GM12878 (cell line): Measurements from ENCODE around the gene RTP5. TPM values are rescaled to one million over a fixed set of nuclear protein-coding genes. Genes with fewer than 3 reads are reported as not detected.

Experiments used
- ATAC-seq: fragments of 200-7000 bp; cut with Tn5 transposase; 3 replicates; pipeline ENCODE4 v1.9.1; 2020; ENCODE audit warnings: mild to moderate bottlenecking, moderate library complexity
- BruUV-seq: library from RNA; stranded (reverse); fragments of 400-500 nt; replicated peaks from 2 replicates; lab custom pipeline; 2021; lab: Mats Ljungman, UMichigan
- CTCF ChIA-PET: fragments of 300-600 bp; sonication (Branson Sonifier 250); formaldehyde crosslinking; extraction: SDS; loops from one replicate; lab custom pipeline; 2021; ENCODE audit warnings: inconsistent platforms; lab: Yijun Ruan, JAX
- POLR2A ChIA-PET: fragments of 350-600 bp; formaldehyde crosslinking; extraction: SDS; loops from one replicate; lab custom pipeline; 2021; ENCODE audit warnings: inconsistent platforms; lab: Charles Lee
- RAD21 ChIA-PET: fragments of 300-600 bp; sonication (Branson Sonifier 250); formaldehyde crosslinking; loops from one replicate; lab custom pipeline; 2023; ENCODE audit warnings: antibody characterized with exemption; ENCODE audit not compliant: unreplicated experiment; lab: Charles Lee
- SMC1A ChIA-PET: fragments of 300-600 bp; sonication (Branson Sonifier 250); formaldehyde crosslinking; loops from one replicate; lab custom pipeline; 2023; ENCODE audit not compliant: unreplicated experiment, uncharacterized antibody; lab: Charles Lee
- DNase-seq: peaks from one replicate; pipeline ENCODE4 v3.0.0-alpha.2; 2011; ENCODE audit warnings: low read depth, low spot score
- FAIRE-seq: peaks from 3 replicates; lab custom pipeline; 2011; peaks lifted over from hg19 to GRCh38; lab: Jason Lieb, UNC
- H2AFZ ChIP-seq: 2 replicates; pipeline ENCODE4 v1.6.0; 2011; ENCODE audit warnings: low read depth, low read length, control low read depth; ENCODE audit not compliant: control insufficient read depth
- H3K27ac ChIP-seq: 2 replicates; pipeline ENCODE4 v1.5.1; 2011; ENCODE audit warnings: control low read depth; ENCODE audit not compliant: control insufficient read depth, insufficient read depth
- H3K27me3 ChIP-seq, 2 experiments: replicated peaks in 1 of 2; 2 replicates each; pipeline versions ENCODE4 v1.6.0 to v1.6.1; 2011; ENCODE audit warnings: low read length in 1 of 2; ENCODE audit not compliant: control insufficient read depth in 2 of 2, insufficient read depth in 2 of 2
- H3K36me3 ChIP-seq, 2 experiments: 2 replicates each; pipeline ENCODE4 v1.5.1; 2011; ENCODE audit warnings: low read length in 1 of 2; ENCODE audit not compliant: control insufficient read depth in 2 of 2, insufficient read depth in 2 of 2
- H3K4me1 ChIP-seq: 2 replicates; pipeline ENCODE4 v1.6.1; 2011; ENCODE audit warnings: mild to moderate bottlenecking, low read length, moderate library complexity, mixed read lengths; ENCODE audit not compliant: control insufficient read depth, insufficient read depth
- H3K4me2 ChIP-seq: 2 replicates; pipeline ENCODE4 v1.6.0; 2011; ENCODE audit warnings: control low read depth; ENCODE audit not compliant: control insufficient read depth, insufficient read depth
- H3K4me3 ChIP-seq: fragments of 200-600 bp; sonication (generic); 2 replicates; pipeline ENCODE4 v1.5.1; 2016
- H3K79me2 ChIP-seq: 2 replicates; pipeline ENCODE4 v1.6.0; 2011; ENCODE audit warnings: low read length; ENCODE audit not compliant: control insufficient read depth, insufficient read depth
- H3K9ac ChIP-seq: 2 replicates; pipeline ENCODE4 v1.8.0; 2011; ENCODE audit warnings: low read length, control low read depth, mixed read lengths; ENCODE audit not compliant: control insufficient read depth, insufficient read depth
- H3K9me3 ChIP-seq: replicated peaks from 3 replicates; pipeline ENCODE4 v1.5.1; 2011; ENCODE audit warnings: mild to moderate bottlenecking, low read length; ENCODE audit not compliant: control insufficient read depth, insufficient read depth
- H4K20me1 ChIP-seq: 2 replicates; pipeline ENCODE4 v1.6.0; 2011; ENCODE audit not compliant: control insufficient read depth, insufficient read depth
- ATF7 ChIP-seq: fragments of 450-650 bp; IDR thresholded peaks from 2 replicates; pipeline ENCODE4 v1.6.1; 2016; ENCODE audit warnings: low read depth, mild to moderate bottlenecking
- CBX5 ChIP-seq: sonication (generic); IDR thresholded peaks from 2 replicates; pipeline ENCODE4 v1.6.1; 2016; ENCODE audit warnings: low read depth, moderate library complexity, mild to moderate bottlenecking, inconsistent platforms
- CREB1 ChIP-seq: IDR thresholded peaks from 2 replicates; pipeline ENCODE4 v1.6.1; 2012; ENCODE audit warnings: low read depth, mild to moderate bottlenecking, inconsistent platforms
- EP300 ChIP-seq, 2 experiments: fragments of 150-350 bp in 1 of 2; IDR thresholded peaks; 2 replicates each; pipeline ENCODE4 v1.6.1; 2011 to 2012; ENCODE audit warnings: low read depth in 2 of 2, low read length in 2 of 2, borderline replicate concordance in 1 of 2, improper control_type of control experiment in 1 of 2, inconsistent platforms in 1 of 2; ENCODE audit not compliant: control insufficient read depth in 1 of 2
- RELA ChIP-seq: fragments of 450-650 bp; IDR thresholded peaks from 2 replicates; pipeline ENCODE4 v1.8.0; 2014; ENCODE audit warnings: borderline replicate concordance; ENCODE audit not compliant: partially characterized antibody
- SUPT20H ChIP-seq: IDR thresholded peaks from 2 replicates; pipeline ENCODE4 v1.6.1; 2011; ENCODE audit warnings: low read depth, mild to moderate bottlenecking, low read length, moderate library complexity, borderline replicate concordance; ENCODE audit not compliant: control insufficient read depth
- WGBS: methylation state at CpG from one replicate; pipeline ENCODE4 v1.1.6; 2016; ENCODE audit warnings: low lambda C conversion rate; ENCODE audit not compliant: insufficient replicate concordance, insufficient coverage; ENCODE audit errors: missing lambda C conversion rate; 5-methylcytosine and 5-hydroxymethylcytosine counted together
- in situ Hi-C: fragments of 300-500 bp; cut with MboI; formaldehyde crosslinking; loops from 9 replicates; pipeline ENCODE4 v1.14.3; 2018; ENCODE audit warnings: mixed read lengths
- intact Hi-C: fragments of 100-400 bp; cut with micrococcal nuclease; formaldehyde crosslinking; loops from one replicate; pipeline ENCODE4 v1.14.2; 2022; ENCODE audit not compliant: unreplicated experiment
- polyA plus RNA-seq, 11 experiments: library from polyadenylated mRNA; depleted of rRNA in 4 of 11; unstranded in 6 of 11; stranded (reverse) in 5 of 11; fragments of >200 nt; fragmentation: Nextera tagmentation in 4 of 11; fragmentation: Illumina TruSeq in 1 of 11; extraction: Ambion mirVana in 4 of 11; extraction: Trizol in 1 of 11; gene quantifications; 1 replicate in 1 of 11; 2 replicates in 10 of 11; pipeline versions ENCODE4 v1.2.1 to v1.2.3, GENCODE V29; 2011 to 2016; ENCODE audit warnings: inconsistent platforms in 2 of 11, missing spikeins in 2 of 11, low read depth in 1 of 11
- total RNA-seq, 4 experiments: library from RNA; depleted of rRNA in 3 of 4; stranded (reverse); fragments of >200 nt in 3 of 4; fragmentation: Illumina TruSeq in 1 of 4; extraction: Trizol in 1 of 4; gene quantifications; 2 replicates each; pipeline versions ENCODE4 v1.2.1 to v1.2.3, GENCODE V29; 2013 to 2021
- TF ChIP-seq, protein P1 (sequence below): IDR thresholded peaks from 2 replicates; pipeline ENCODE4 v1.6.1; 2012; ENCODE audit warnings: mild to moderate bottlenecking, low read depth, low read length
- TF ChIP-seq, protein P2 (sequence below): IDR thresholded peaks from 2 replicates; pipeline ENCODE4 v1.6.1; 2011; ENCODE audit warnings: low read depth, mild to moderate bottlenecking, low read length, moderate library complexity, borderline replicate concordance; ENCODE audit errors: extremely low read depth
- TF ChIP-seq, protein P3 (sequence below), 3 experiments: IDR thresholded peaks in 2 of 3; conservative IDR thresholded peaks in 1 of 3; 2 replicates each; pipeline ENCODE4 v1.5.1; 2011; ENCODE audit warnings: low read depth in 3 of 3, low read length in 3 of 3, mild to moderate bottlenecking in 3 of 3, control low read depth in 2 of 3, moderate library complexity in 2 of 3, inconsistent platforms in 1 of 3, mixed read lengths in 1 of 3; ENCODE audit not compliant: control insufficient read depth in 2 of 3, insufficient read depth in 1 of 3; ENCODE audit errors: extremely low read depth in 1 of 3

The RTP5 gene
- total and polyA plus RNA-seq, 10 of the 15 experiments (the other 5 are each of a cell fraction or from before 2014, with no cell fraction given), result 0.05 TPM; not detected in 9

DNA sequence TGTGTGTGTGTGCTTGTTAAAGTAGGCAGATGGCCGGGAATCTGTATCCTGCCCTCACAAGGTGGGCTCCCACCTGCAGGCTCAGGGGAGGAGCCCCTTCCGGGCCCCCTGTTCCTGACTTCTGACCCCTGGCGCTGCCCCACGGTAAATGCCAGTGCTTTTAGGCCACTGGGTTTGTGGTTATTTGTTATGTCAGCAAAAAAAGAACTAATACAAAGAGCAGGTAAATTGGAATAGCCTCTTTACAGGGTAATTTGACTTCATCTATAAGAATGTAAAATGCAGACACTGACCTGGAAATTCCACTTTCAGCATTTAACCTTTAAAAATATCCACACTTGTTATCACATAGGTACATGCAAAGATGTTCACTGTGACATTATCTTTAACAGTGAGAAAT is 44.2 kb downstream of the RTP5 start:
- intact Hi-C loops, result no loop called here
- Histone ChIP-seq H4K20me1 (no peaks in the 10 kb centered on the region), H3K36me3 (no peaks in the 10 kb centered on the region), H3K27me3 (no peaks in the 10 kb centered on the region), H3K79me2 (no peaks in the 10 kb centered on the region), H3K4me3 (no peak overlapping the region), H3K9me3 (no peaks in the 10 kb centered on the region; the same call in 2 of the 3 replicates), H3K9ac (no peak overlapping the region), H3K4me2 (no peak overlapping the region), H3K4me1 (no peaks in the 10 kb centered on the region), H3K27ac (no peak overlapping the region), H2AFZ (no peak overlapping the region)
- ATAC-seq (no peak), FAIRE-seq (no peak), DNase-seq (no peak)
- ChIA-PET CTCF (no interaction called here), RAD21 (no interaction called here), SMC1A (no interaction called here), POLR2A (no interaction called here)
- 99% methylated on average over 4 of the region's 4 CpGs for WGBS
- in situ Hi-C loops, result no loop called here
- BruUV-seq, result no TSS peak
- TF ChIP-seq, protein P1, sequence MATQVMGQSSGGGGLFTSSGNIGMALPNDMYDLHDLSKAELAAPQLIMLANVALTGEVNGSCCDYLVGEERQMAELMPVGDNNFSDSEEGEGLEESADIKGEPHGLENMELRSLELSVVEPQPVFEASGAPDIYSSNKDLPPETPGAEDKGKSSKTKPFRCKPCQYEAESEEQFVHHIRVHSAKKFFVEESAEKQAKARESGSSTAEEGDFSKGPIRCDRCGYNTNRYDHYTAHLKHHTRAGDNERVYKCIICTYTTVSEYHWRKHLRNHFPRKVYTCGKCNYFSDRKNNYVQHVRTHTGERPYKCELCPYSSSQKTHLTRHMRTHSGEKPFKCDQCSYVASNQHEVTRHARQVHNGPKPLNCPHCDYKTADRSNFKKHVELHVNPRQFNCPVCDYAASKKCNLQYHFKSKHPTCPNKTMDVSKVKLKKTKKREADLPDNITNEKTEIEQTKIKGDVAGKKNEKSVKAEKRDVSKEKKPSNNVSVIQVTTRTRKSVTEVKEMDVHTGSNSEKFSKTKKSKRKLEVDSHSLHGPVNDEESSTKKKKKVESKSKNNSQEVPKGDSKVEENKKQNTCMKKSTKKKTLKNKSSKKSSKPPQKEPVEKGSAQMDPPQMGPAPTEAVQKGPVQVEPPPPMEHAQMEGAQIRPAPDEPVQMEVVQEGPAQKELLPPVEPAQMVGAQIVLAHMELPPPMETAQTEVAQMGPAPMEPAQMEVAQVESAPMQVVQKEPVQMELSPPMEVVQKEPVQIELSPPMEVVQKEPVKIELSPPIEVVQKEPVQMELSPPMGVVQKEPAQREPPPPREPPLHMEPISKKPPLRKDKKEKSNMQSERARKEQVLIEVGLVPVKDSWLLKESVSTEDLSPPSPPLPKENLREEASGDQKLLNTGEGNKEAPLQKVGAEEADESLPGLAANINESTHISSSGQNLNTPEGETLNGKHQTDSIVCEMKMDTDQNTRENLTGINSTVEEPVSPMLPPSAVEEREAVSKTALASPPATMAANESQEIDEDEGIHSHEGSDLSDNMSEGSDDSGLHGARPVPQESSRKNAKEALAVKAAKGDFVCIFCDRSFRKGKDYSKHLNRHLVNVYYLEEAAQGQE, result no peak
- TF ChIP-seq, protein P2, sequence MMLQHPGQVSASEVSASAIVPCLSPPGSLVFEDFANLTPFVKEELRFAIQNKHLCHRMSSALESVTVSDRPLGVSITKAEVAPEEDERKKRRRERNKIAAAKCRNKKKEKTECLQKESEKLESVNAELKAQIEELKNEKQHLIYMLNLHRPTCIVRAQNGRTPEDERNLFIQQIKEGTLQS, result no peak
- no peak for TF ChIP-seq CREB1
- TF ChIP-seq CBX5, result no peak
- no peak for TF ChIP-seq SUPT20H
- TF ChIP-seq ATF7, result no peak
- no peak for TF ChIP-seq EP300 (IDR thresholded peaks at IDR 0.05; ENCODE audit: borderline replicate concordance in 1 of 2, control insufficient read depth in 1 of 2, low read depth in 2 of 2, low read length in 2 of 2)
- TF ChIP-seq, protein P3, sequence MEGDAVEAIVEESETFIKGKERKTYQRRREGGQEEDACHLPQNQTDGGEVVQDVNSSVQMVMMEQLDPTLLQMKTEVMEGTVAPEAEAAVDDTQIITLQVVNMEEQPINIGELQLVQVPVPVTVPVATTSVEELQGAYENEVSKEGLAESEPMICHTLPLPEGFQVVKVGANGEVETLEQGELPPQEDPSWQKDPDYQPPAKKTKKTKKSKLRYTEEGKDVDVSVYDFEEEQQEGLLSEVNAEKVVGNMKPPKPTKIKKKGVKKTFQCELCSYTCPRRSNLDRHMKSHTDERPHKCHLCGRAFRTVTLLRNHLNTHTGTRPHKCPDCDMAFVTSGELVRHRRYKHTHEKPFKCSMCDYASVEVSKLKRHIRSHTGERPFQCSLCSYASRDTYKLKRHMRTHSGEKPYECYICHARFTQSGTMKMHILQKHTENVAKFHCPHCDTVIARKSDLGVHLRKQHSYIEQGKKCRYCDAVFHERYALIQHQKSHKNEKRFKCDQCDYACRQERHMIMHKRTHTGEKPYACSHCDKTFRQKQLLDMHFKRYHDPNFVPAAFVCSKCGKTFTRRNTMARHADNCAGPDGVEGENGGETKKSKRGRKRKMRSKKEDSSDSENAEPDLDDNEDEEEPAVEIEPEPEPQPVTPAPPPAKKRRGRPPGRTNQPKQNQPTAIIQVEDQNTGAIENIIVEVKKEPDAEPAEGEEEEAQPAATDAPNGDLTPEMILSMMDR (IDR thresholded peaks at IDR 0.05 in 2 of 3, conservative IDR thresholded peaks at IDR 0.05 in 1 of 3; ENCODE audit: control insufficient read depth in 2 of 3, extremely low read depth in 1 of 3, insufficient read depth in 1 of 3, low read depth in 3 of 3, low read length in 3 of 3), result no peak
- no peak for TF ChIP-seq RELA
